IMR-90 (cell line): ENCODE data around the gene SHISAL2B. TPM values are rescaled to one million over a fixed set of nuclear protein-coding genes. Genes with fewer than 3 reads are reported as not detected.

Experiments
- ATAC-seq: fragments of 200-7000 bp; cut with Tn5 transposase; 2 replicates; pipeline ENCODE4 v1.9.1; 2020; ENCODE audit warnings: low read depth, mild to moderate bottlenecking, moderate library complexity
- BruUV-seq: library from RNA; stranded (reverse); fragments of 400-500 nt; replicated peaks from 2 replicates; lab custom pipeline; 2021; lab: Mats Ljungman, UMichigan
- CTCF ChIA-PET: fragments of 300-600 bp; formaldehyde crosslinking; extraction: SDS; loops from one replicate; lab custom pipeline; 2021; ENCODE audit warnings: antibody characterized with exemption; lab: Yijun Ruan, JAX
- POLR2A ChIA-PET: fragments of 300-600 bp; sonication (Branson Sonifier 250); formaldehyde crosslinking; loops from one replicate; lab custom pipeline; 2022; ENCODE audit warnings: antibody characterized with exemption; ENCODE audit not compliant: unreplicated experiment; lab: Charles Lee
- DNase-seq: peaks from one replicate; pipeline ENCODE4 v3.0.0; 2013
- H2AFZ ChIP-seq: replicated peaks from 2 replicates; pipeline ENCODE3; 2013; ENCODE audit warnings: low read length, mild to moderate bottlenecking; ENCODE audit not compliant: poor library complexity
- H2AK5ac ChIP-seq: 2 replicates; pipeline ENCODE4 v1.6.1; 2013; ENCODE audit warnings: low read depth, low read length, inconsistent platforms
- H2AK9ac ChIP-seq: replicated peaks from 2 replicates; pipeline ENCODE3; 2013; ENCODE audit warnings: mild to moderate bottlenecking, low read depth, low read length, moderate library complexity; ENCODE audit not compliant: poor library complexity
- H2BK120ac ChIP-seq: 2 replicates; pipeline ENCODE4 v1.6.1; 2013; ENCODE audit warnings: low read depth, low read length, inconsistent platforms
- H2BK15ac ChIP-seq: 3 replicates; pipeline ENCODE4 v1.6.1; 2013; ENCODE audit warnings: low read depth, low read length, inconsistent platforms
- H2BK20ac ChIP-seq: 2 replicates; pipeline ENCODE4 v1.6.1; 2013; ENCODE audit warnings: low read depth, mild to moderate bottlenecking, inconsistent platforms, low read length, moderate library complexity
- H2BK5ac ChIP-seq: 2 replicates; pipeline ENCODE4 v1.6.1; 2013; ENCODE audit warnings: mild to moderate bottlenecking, low read depth, low read length, inconsistent platforms; ENCODE audit not compliant: poor library complexity, severe bottlenecking
- H3K14ac ChIP-seq: replicated peaks from 2 replicates; pipeline ENCODE4 v1.6.1; 2013; ENCODE audit warnings: low read depth, low read length, inconsistent platforms
- H3K18ac ChIP-seq: 2 replicates; pipeline ENCODE4 v1.6.1; 2013; ENCODE audit warnings: low read depth, low read length, control low read depth
- H3K23ac ChIP-seq: 2 replicates; pipeline ENCODE4 v1.6.1; 2013; ENCODE audit warnings: low read depth, low read length, inconsistent platforms
- H3K27ac ChIP-seq: 2 replicates; pipeline ENCODE4 v1.5.1; 2013; ENCODE audit warnings: mild to moderate bottlenecking, control low read depth, low read length; ENCODE audit not compliant: insufficient read depth
- H3K27me3 ChIP-seq: 2 replicates; pipeline ENCODE4 v1.6.1; 2013; ENCODE audit warnings: low read length; ENCODE audit not compliant: control insufficient read depth, insufficient read depth
- H3K36me3 ChIP-seq: 2 replicates; pipeline ENCODE4 v1.6.1; 2013; ENCODE audit warnings: low read length, mixed read lengths; ENCODE audit not compliant: control insufficient read depth, insufficient read depth
- H3K4ac ChIP-seq: 2 replicates; pipeline ENCODE4 v1.6.1; 2013; ENCODE audit warnings: low read depth, low read length, inconsistent platforms
- H3K4me1 ChIP-seq: 2 replicates; pipeline ENCODE4 v1.6.1; 2013; ENCODE audit warnings: low read length, mixed read lengths; ENCODE audit not compliant: control insufficient read depth, insufficient read depth
- H3K4me2 ChIP-seq: 2 replicates; pipeline ENCODE4 v1.6.1; 2013; ENCODE audit warnings: low read depth, mild to moderate bottlenecking, control low read depth, low read length, moderate library complexity
- H3K4me3 ChIP-seq: 2 replicates; pipeline ENCODE4 v1.5.1; 2013; ENCODE audit warnings: low read depth, mild to moderate bottlenecking, control low read depth, low read length, moderate library complexity; ENCODE audit not compliant: insufficient read depth
- H3K56ac ChIP-seq: 2 replicates; pipeline ENCODE4 v1.6.1; 2013; ENCODE audit warnings: low read length, inconsistent platforms; ENCODE audit not compliant: insufficient read depth; ENCODE audit errors: extremely low read depth
- H3K79me1 ChIP-seq, 2 experiments: 2 replicates each; pipeline ENCODE4 v1.6.1; 2013; ENCODE audit warnings: low read length in 2 of 2, inconsistent platforms in 1 of 2, low read depth in 1 of 2
- H3K9ac ChIP-seq: 2 replicates; pipeline ENCODE4 v1.6.1; 2013; ENCODE audit warnings: low read depth, low read length, control low read depth
- H3K9me1 ChIP-seq: 2 replicates; pipeline ENCODE4 v1.6.1; 2013; ENCODE audit warnings: low read length, inconsistent platforms; ENCODE audit not compliant: insufficient read depth
- H3K9me3 ChIP-seq: 2 replicates; pipeline ENCODE4 v1.6.1; 2013; ENCODE audit warnings: low read length; ENCODE audit not compliant: control insufficient read depth, insufficient read depth
- H4K20me1 ChIP-seq: 2 replicates; pipeline ENCODE4 v1.6.1; 2013; ENCODE audit warnings: low read length, inconsistent platforms; ENCODE audit not compliant: insufficient read depth
- H4K5ac ChIP-seq: 2 replicates; pipeline ENCODE4 v1.6.1; 2013; ENCODE audit warnings: mild to moderate bottlenecking, low read depth, low read length, control low read depth
- H4K8ac ChIP-seq, 2 experiments: 2 replicates each; pipeline ENCODE4 v1.6.1; 2013; ENCODE audit warnings: low read depth in 2 of 2, low read length in 2 of 2, control low read depth in 1 of 2, inconsistent platforms in 1 of 2
- H4K91ac ChIP-seq: 2 replicates; pipeline ENCODE4 v1.6.1; 2013; ENCODE audit warnings: low read depth, low read length, inconsistent platforms; ENCODE audit not compliant: insufficient read depth
- CEBPB ChIP-seq: IDR thresholded peaks from 2 replicates; pipeline ENCODE4 v1.6.1; 2012; ENCODE audit warnings: low read depth, low read length, improper control_type of control experiment
- CHD1 ChIP-seq: IDR thresholded peaks from 2 replicates; pipeline ENCODE4 v1.6.1; 2012; ENCODE audit warnings: low read depth, low read length, improper control_type of control experiment
- FOS ChIP-seq: fragments of 150-350 bp; IDR thresholded peaks from 2 replicates; pipeline ENCODE4 v1.6.1; 2016; ENCODE audit warnings: low read depth, low read length
- MAFK ChIP-seq: IDR thresholded peaks from 2 replicates; pipeline ENCODE4 v1.6.1; 2012; ENCODE audit warnings: low read depth, low read length, improper control_type of control experiment
- MAZ ChIP-seq: IDR thresholded peaks from 2 replicates; pipeline ENCODE4 v1.6.1; 2012; ENCODE audit warnings: low read depth, mild to moderate bottlenecking, low read length, improper control_type of control experiment, moderate library complexity, borderline replicate concordance
- MXI1 ChIP-seq: IDR thresholded peaks from 2 replicates; pipeline ENCODE4 v1.6.1; 2012; ENCODE audit warnings: low read depth, mild to moderate bottlenecking, low read length, moderate library complexity, borderline replicate concordance
- USF2 ChIP-seq: fragments of 150-350 bp; IDR thresholded peaks from 2 replicates; pipeline ENCODE4 v1.6.1; 2017; ENCODE audit warnings: mild to moderate bottlenecking, antibody characterized with exemption, low read length, low read depth
- WGBS, 2 experiments: methylation state at CpG; one replicate each; pipeline versions ENCODE4 v1.1.5 to v1.1.7; 2013; ENCODE audit warnings: missing lambda C conversion rate in 2 of 2; ENCODE audit not compliant: insufficient read length in 1 of 2; ENCODE audit errors: extremely low coverage in 2 of 2; 5-methylcytosine and 5-hydroxymethylcytosine counted together
- dilution Hi-C: fragments of 300-500 bp; cut with HindIII; formaldehyde crosslinking; loops from one replicate; pipeline ENCODE4 v1.14.3; 2018; ENCODE audit warnings: low sequenced_read_pairs; ENCODE audit not compliant: unreplicated experiment
- in situ Hi-C: fragments of 300-500 bp; cut with MboI; formaldehyde crosslinking; loops from 3 replicates; pipeline ENCODE4 v1.14.3; 2019; ENCODE audit warnings: low sequenced_read_pairs, inconsistent platforms, mixed read lengths
- intact Hi-C: fragments of 100-400 bp; cut with micrococcal nuclease; formaldehyde crosslinking; loops from 2 replicates; pipeline ENCODE4 v1.10.0; 2022
- polyA plus RNA-seq, 3 experiments: library from polyadenylated mRNA; depleted of rRNA; stranded (reverse); fragments of >200 nt; gene quantifications; 2 replicates each; pipeline ENCODE4 v1.2.3, GENCODE V29; 2012; ENCODE audit warnings: low replicate concordance in 1 of 3
- total RNA-seq: library from RNA; depleted of rRNA; stranded (reverse); fragments of >200 nt; gene quantifications from 2 replicates; pipeline ENCODE4 v1.2.3, GENCODE V29; 2012

Gene SHISAL2B
- total and polyA plus RNA-seq, 2 of the 4 experiments (the other 2 are of a cell fraction), result not detected

GRCh38 chr5:64666078-64666477 lies 24.2 kb upstream of the SHISAL2B start:
- Histone ChIP-seq H3K23ac (peak overlapping the region; percentile 23; the same call in 1 of the 2 replicates), H3K56ac (no peak overlapping the region), H2AFZ (peak overlapping the region; percentile 73), H2BK15ac (no peak overlapping the region), H4K91ac (0 out of 2 replicates have a peak overlapping the region, but pooled peaks have one; percentile 19), H2AK9ac (no peak overlapping the region), H3K79me1 (no peaks in the 10 kb centered on the region), H3K4me3 (no peak overlapping the region), H4K20me1 (no peaks in the 10 kb centered on the region), H2BK120ac (peak overlapping the region; percentile 42), H3K27me3 (peaks cover 2% of the 10 kb centered on the region), H4K5ac (peak overlapping the region; percentile 67; the same call in 1 of the 2 replicates), H3K4ac (0 out of 2 replicates have a peak overlapping the region, but pooled peaks have one; percentile 20), H3K36me3 (no peaks in the 10 kb centered on the region), H3K4me2 (peak overlapping the region; percentile 90), H3K27ac (peak overlapping the region; percentile 74; the same call in 1 of the 2 replicates), H3K4me1 (peaks cover 3% of the 10 kb centered on the region; the same call in 1 of the 2 replicates), H3K9me3 (no peaks in the 10 kb centered on the region), H3K9me1 (no peaks in the 10 kb centered on the region), H2BK5ac (peak overlapping the region; percentile 73), H3K18ac (peak overlapping the region; percentile 49; the same call in 1 of the 2 replicates), H3K14ac (0 out of 2 replicates have a peak overlapping the region, but pooled peaks have one; percentile 64), H4K8ac (peak overlapping the region; percentile 36 to 89; a peak in 3 of 4 replicates), H3K9ac (peak overlapping the region; percentile 71; the same call in 1 of the 2 replicates), H2BK20ac (no peak overlapping the region), H2AK5ac (no peak overlapping the region)
- dilution Hi-C loops (no loop called here), in situ Hi-C loops (no loop called here), intact Hi-C loops (no loop called here)
- no CpG with 5 or more reads among the region's 1 CpG for WGBS, 2 experiments
- POLR2A ChIA-PET, result no interaction called here
- ATAC-seq (peak; percentile 94), DNase-seq (peak; percentile 93)
- no peak for TF ChIP-seq CHD1
- TF ChIP-seq CEBPB, result peak; percentile 50; the same call in 1 of the 2 replicates
- no peak for TF ChIP-seq MXI1
- no peak for TF ChIP-seq MAFK
- no peak for TF ChIP-seq MAZ
- TF ChIP-seq USF2, result peak; percentile 92
- peak; percentile 72 for TF ChIP-seq FOS
- CTCF ChIA-PET, result no interaction called here
- BruUV-seq, result no TSS peak
